Stimulated activated CD8-positive, alpha-beta memory T cell treated with anti-CD3 and anti-CD28 coated beads, Interleukin-12 subunit alpha, Interleukin-12 subunit beta, amount 100 ng/mL, for 1 hour (primary cell): ENCODE results near the gene CHRNB4.

ENCODE experiments used
- DNase-seq: peaks from one replicate; pipeline ENCODE4 v3.0.0-alpha.2; 2020; ENCODE audit warnings: low read depth

The CHRNB4 gene

GRCh38 chr15:78668987-78669386 lies 28.0 kb upstream of the CHRNB4 start:
- DNase-seq = no peak

GRCh38 chr15:78667578-78668236 lies 26.7 kb upstream of the CHRNB4 start:
- no peak for DNase-seq

- no peak for DNase-seq
These were observed 25.0 kb upstream of the CHRNB4 start for GRCh38 chr15:78666010-78666409.

DNA sequence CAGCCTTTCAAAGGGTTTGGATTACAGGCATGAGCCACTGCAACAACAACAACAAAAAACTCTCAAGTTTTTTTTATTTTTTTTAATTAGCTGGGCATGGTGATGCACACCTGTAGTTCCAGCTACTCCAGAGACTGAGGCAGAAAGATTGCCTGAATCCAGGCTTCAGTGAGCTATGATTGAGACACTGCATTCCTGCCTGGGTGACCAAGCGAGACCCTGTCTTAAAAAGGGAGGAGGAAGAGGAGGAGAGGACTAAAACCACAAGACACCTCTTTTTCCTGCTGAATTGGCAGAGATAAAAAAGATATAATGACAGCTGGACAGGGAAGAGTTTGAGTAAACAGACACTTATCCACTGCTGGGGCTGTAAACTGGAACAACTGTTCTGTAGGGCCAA lies 22.7 kb upstream of the CHRNB4 start:
- no peak for DNase-seq

DNA sequence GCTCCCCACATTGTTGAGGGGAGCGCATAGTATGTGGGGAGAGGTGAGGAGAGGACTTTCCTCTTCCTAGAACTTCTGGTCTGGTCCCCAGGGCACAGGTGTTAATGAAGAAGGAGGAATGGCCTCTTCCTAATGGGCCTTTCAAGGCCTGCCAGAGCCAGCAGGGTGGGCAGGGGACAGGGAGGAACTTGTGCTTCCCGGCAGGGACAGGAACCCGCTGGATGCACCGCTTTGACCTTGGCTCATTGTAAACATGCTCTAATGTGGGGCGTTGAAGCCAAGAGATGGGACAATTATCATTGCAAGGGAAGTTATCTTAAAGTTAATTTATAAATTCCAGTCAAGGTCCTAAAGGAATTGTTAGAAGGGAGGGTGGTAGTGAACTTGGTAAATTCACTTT lies 21.0 kb upstream of the CHRNB4 start:
- DNase-seq = no peak

GRCh38 chr15:78661001-78661400 lies 20.0 kb upstream of the CHRNB4 start:
- no peak for DNase-seq

GRCh38 chr15:78660584-78660983 lies 19.6 kb upstream of the CHRNB4 start:
- no peak for DNase-seq

- DNase-seq = no peak
These were observed 17.8 kb upstream of the CHRNB4 start for GRCh38 chr15:78658823-78659222.

GRCh38 chr15:78654272-78654671 lies 13.3 kb upstream of the CHRNB4 start:
- DNase-seq = no peak

DNA sequence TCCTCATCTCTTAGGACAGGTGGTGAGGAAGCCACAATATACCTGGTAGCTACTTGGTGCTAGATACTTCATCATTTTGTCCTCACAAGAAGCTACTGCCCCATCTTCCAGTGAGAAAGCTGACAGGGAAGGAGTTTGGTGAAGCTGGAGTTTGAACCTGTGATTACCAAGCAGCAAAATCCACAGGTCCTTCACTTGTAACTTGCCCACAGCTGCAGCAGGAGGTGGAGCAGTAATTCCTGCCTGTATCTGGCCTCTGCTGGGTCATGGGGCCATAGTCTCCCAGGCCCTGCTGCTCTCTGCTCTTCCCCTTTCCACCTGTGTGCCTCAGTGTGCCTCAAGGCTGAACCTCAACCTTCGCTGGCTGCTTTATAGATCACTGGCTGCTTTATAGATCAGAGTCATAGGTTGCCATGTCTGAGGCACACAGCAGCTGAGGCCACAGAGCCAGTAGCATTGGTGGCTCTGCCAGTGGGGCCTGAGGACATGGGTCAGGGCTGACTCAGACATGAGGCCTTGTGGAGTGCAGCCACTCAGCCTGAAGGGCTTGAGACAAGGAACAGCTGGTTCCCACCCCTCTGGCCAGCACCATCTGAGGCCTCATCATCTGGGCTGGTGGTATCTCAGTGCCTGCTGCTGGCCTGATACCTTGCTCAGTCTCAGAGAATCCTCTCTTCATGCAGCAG lies 11.1 kb upstream of the CHRNB4 start:
- DNase-seq = no peak

- DNase-seq = no peak
These were observed 10.0 kb upstream of the CHRNB4 start for GRCh38 chr15:78651007-78651406.

- no peak for DNase-seq
These were observed 9.0 kb upstream of the CHRNB4 start for GRCh38 chr15:78650022-78650421.

DNA sequence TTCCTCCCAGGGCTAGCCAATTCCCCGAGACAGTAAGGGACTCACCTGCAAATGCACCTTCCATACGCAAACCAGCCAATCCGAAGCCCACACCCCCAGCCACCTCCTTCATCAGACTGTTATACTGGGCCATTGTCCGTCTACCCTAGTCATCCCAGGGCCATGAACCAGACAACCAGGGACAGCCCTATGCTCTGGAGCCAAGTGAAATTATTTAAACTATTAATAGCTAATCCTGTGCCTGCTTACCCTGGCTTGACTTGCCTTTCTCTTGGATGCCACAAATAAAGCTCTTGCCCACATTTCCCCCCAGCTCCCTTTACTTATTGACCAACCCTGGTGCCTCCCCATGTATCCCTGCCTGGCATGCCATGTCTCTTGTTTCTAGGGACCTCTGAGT lies 4.0 kb upstream of the CHRNB4 start:
- DNase-seq = no peak

DNA sequence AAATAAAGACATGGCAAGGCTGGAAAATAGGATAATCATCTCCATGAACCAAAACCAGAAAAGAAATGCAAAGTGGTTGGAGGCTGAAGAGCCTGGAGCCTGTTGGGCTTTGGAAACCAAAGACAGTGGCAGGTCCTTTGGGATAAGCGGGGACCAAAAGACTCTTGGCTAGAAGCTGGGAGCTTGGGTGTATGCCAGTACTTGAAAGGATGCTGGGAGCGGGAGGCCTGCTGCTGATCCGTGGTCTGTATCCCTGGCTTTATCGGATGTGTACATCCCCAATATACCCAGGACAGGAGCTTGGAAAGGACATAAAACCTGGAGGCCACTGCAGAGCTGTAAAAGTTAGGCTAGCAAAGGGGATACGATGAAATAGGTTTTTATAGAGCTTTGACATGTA lies 1.3 kb upstream of the CHRNB4 start:
- DNase-seq = no peak

DNA sequence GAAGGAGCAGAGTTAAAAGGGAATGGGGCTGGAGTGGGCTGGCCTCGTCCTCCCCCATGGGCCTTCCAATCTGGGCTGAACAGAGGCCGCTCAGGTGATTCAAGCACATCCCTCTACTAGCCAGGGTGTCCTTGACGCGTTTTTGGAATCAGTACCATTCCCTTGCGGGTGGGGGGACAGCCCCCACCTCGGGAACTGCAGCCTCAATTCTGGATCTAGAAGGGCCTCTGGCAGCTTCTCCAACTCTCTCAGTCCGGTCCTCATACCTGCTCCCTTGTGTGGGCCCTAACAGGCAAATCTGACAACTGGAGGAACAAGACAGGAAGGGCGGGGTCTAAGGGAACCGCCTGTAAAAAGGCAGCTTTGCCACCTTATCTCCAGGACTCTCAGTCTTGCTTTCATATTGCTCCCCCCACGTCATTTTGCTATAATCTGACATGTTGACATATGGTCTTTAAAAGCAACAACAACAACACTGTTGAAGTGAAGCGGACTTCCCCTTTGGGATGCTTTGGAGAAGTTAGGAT lies 802 bp upstream of the CHRNB4 start:
- DNase-seq = no peak

DNA sequence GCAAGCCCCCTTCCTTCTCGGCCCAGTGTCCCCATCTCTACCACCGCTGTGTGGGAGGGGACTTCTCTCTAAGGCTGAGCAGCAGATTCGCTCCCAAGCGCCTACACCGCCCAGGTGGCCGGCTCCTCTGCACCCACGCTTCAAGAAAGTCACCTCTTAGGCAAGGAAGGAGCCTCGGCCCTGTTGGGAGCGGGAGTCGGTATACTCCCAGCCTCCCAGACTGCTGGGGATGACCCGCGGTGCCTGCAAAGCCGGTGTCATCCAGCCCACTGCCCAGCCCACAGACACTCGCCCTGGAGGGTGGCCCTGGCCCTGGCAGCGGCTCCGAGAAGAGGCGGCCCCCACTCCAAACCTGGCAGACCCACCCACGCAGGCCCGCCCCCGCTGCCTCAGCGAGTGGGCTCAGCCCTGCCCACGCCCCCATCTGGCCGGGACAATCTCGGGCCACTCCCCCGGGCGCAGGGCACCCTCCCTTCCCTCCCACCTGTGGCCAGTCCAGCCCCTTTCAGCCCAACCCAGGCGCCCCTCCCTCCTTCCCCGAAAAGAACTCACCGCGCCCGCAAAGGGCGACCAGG lies 396 bp downstream of the CHRNB4 start:
- DNase-seq = no peak

DNA sequence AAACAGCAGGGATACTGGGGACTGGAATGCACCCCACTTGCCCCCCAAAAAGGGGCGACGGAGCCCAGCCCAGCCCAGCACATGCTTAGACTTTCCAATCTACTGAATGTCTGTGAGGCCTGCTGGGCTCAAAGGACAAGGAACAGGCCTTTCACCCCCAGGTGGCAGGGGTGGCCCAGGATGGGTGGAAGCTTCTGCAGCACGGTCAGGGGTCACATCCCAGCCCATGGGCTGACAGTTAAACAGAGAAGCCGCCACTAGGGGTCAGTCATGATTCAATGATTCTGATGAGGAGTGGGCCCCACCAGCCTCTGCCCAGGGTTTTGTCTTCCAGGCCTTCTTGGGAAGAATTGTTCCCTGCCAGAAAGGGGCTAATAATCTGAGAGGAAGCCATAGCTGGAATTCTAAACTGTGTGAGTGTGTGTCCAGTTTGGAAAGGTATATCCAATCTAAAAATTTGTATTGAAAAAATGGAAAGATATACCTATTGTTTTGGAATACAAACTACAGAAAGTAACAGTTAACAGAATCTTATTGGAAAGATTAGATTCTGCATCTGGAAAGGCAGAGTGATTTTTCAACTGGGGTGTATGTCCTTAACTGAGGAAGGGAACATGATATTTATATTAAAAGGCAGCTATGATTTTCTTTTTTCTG lies 2.2 kb downstream of the CHRNB4 start:
- DNase-seq = peak; percentile 21

DNA sequence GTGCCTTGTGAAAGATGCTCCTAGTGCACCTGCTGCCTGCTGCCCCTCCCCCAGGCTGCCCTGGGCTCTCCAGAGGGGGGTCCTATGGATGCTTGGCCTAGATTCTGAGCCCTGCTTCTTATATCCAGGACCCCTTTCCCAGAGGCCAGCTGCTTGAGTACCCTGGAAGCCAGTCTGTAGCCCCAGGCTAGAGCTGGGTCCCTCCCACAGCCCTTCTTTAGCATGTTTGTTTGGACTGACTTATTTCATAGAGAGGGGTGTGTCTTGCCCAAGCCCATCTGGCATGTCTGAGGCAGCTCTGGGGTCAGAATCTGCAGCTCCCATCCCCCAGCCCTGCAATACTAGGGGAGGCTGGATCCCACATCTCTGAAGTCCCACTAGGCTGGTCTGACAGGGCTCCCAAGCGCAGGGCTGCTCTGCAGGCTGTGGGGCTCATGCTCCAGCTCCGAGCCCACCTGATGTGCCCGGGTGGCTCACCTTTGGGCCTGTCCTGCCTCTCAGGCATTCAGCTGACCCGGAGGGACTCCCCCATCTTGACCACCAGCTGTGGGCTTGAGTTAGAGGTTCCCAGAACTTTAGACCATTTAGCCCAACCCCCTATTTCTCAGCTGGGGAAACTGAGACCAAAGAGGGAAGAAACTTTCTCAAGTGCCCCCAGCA lies 3.1 kb downstream of the CHRNB4 start:
- DNase-seq = no peak

GRCh38 chr15:78636378-78636859 lies 4.6 kb downstream of the CHRNB4 start:
- no peak for DNase-seq

- DNase-seq = no peak
These were observed 5.7 kb downstream of the CHRNB4 start for GRCh38 chr15:78635346-78635745.

DNA sequence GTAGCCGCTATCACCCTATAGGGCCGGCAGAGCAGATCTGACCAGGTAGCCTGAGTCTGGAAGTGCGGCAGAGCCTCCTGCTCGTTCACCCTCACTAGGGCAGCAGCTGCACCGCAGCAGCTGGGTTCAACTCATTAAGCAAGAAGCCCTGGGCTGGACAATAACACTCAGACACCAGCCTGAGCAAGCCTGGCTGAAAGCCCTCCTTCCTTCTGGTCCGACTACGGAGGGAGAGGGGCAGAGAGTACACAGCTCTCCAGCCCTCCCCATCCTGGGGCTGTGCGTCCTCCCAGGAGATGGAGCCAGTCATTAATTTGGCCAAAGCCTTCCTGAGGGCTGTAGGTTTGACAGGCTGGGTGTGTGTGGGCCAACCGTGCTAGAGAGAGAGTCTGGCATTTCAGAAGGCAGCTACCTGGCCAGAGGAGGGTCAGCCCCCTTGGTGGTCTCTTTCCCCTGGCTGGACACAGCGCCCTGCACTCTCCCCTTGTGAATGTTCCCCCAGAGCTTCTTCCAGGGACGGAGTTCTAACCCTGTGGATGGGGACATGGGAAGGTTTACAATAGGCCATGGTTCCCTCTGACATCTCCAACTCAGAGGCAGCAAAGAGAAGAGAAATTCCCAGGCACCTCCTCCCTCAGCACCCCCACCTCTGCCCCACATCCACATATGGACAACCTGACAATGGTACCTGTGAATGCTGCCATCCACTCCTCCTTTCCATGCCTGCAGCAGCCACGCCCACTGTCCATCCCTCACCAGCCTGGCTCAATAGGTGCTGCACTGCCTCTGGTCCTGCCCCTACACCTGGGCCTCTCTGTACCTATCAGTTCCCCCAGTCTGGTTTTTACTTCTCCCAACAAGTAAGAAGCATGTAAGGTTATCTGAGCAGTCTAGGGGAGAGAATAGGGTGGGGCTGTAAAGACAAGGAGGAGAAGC lies 6.5 kb downstream of the CHRNB4 start:
- DNase-seq = no peak
